Measurements from ENCODE around the gene MDN1.
"Not testable (repeated sequence)": the region's sequence is repeated elsewhere in the genome, so short reads cannot be mapped to it uniquely, and the experiment has no call there.

MDN1 gene

DNA sequence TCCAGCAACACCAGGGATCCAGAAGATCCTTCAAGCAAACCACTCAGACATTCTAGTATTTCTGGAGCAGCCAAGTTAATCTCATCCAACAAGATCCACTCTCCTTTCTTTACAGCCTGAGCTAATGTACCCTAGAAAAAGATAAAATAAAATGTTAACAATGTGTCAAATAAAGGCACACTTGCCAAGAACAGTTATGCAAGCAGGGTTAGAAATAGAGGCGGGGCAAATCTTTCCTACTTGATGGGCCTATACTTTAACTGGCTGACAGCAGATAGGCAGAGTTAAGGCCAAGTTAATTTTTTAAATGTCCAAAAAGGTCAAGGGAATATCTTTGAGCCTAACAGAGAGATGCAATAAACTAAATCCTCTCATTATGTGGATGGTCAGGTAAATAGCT is 60.8 kb downstream of the MDN1 start:
- Mint-ChIP-seq H3K4me1 (ENCODE audit: low read depth) (no peaks in the 10 kb centered on the region), H3K36me3 (peaks cover 22% of the 10 kb centered on the region), H3K4me3 (no peak overlapping the region), H3K27me3 (no peaks in the 10 kb centered on the region), H3K27ac (no peak overlapping the region), H3K9me3 (ENCODE audit: low read depth) (no peaks in the 10 kb centered on the region)

DNA sequence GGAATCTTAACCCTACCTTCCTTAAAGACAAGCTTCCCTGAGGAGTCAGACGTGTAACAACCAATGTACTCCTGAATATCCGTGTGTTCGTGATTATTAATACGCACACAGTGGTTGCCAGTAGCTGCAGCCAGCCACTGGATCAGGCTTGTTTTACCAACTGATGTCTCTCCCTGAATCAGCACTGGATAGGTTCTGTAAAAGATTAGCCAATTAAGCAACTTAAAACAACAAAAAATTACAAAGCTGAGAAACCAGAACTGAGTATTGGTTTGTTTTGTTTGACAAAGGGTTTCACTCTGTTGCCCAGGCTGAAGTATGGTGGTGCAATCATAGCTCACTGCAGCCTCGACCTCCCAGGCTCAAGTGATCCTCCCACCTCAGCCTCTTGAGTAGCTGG is 69.3 kb downstream of the MDN1 start:
- no peaks in the 10 kb centered on the region for H3K27me3 Mint-ChIP-seq
- peaks cover 18% of the 10 kb centered on the region for H3K36me3 Mint-ChIP-seq
- no peaks in the 10 kb centered on the region for H3K9me3 Mint-ChIP-seq (ENCODE audit: low read depth)
- no peak overlapping the region for H3K4me3 Mint-ChIP-seq
- H3K27ac Mint-ChIP-seq, result no peak overlapping the region
- no peaks in the 10 kb centered on the region for H3K4me1 Mint-ChIP-seq (ENCODE audit: low read depth)

DNA sequence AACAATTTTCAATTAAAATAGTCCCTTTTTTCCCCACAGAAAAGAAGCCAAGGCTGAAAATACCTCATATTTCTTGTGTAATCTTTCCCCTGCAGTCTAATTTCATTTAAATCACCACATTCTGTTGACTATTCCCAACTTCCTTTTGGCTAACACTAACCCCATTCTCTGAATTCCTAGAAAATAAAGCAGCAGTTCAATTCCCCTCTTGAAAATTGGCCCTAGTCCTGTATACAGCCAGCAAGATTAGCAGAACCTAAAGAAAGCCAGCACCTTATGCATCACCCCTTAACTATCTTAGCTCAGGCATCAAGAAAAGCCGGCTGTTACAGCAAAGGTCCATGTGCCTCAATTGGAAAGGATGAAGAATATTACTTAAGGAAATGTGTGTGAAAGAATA is 69.7 kb downstream of the MDN1 start:
- H3K4me1 Mint-ChIP-seq (ENCODE audit: low read depth), result no peaks in the 10 kb centered on the region
- no peaks in the 10 kb centered on the region for H3K9me3 Mint-ChIP-seq (ENCODE audit: low read depth)
- H3K27ac Mint-ChIP-seq, result no peak overlapping the region
- no peak overlapping the region for H3K4me3 Mint-ChIP-seq
- H3K27me3 Mint-ChIP-seq, result no peaks in the 10 kb centered on the region
- H3K36me3 Mint-ChIP-seq, result peaks cover 17% of the 10 kb centered on the region

DNA sequence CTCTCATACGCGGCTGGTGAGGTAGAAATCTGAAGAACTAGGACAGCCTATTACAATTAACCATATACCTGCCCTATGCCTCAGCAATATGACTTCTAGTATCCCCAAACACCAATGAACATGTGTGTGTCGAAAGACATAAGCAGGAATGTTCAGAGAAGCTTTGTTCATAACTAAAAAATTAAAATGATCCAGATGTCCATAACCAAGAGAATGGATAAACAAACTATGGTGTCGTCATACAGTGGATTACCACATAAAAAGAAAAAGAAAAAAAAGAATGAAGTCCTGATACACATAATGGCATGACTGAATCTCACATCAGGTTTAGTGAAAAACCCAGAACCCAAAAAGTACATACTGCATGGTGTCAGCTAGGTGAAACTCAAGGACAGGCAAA is 73.9 kb downstream of the MDN1 start:
- Mint-ChIP-seq H3K9me3 (ENCODE audit: low read depth) (no peaks in the 10 kb centered on the region), H3K36me3 (peaks cover 25% of the 10 kb centered on the region), H3K4me3 (no peak overlapping the region), H3K27ac (no peak overlapping the region), H3K4me1 (ENCODE audit: low read depth) (no peaks in the 10 kb centered on the region), H3K27me3 (no peaks in the 10 kb centered on the region)

DNA sequence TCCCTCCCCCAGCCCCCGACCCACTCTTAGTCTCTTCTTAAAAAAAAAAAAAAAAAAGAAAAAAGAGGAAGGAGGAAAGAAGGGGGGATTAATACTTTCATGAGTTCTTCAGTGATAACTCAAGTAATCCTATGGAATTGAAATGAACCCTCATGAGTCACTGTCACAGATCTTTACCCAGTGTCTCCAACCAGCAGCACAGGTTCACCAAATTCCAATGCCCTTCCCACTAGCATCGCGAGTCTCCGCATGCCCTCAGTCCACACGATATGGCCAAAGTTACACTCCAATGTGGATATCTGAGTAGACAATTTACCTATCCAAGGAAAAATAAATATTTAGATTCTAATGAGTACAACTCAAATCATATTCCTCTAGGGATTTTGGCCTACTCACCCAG is 74.5 kb downstream of the MDN1 start:
- H3K9me3 Mint-ChIP-seq (ENCODE audit: low read depth), result no peaks in the 10 kb centered on the region

DNA sequence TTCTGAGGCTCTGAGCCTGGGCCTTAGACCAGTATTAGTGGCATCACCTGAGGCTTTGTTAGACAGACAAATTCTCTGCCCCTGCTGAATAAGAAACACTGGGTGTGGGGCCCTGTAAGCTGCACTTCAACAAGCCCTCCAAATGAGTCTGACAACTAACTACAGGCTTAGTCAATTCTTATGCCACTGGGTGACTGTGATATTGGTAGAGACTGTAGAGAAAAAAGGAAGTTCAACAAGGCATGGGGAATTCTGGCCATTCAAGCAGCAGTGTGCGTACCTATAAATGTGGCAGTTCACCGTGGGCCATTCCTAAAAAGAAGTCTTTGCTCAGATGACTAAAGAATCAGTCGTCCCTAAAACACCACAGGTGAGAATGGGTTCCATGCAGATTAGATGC is 82.7 kb downstream of the MDN1 start:
- H3K9me3 Mint-ChIP-seq (ENCODE audit: low read depth), result no peaks in the 10 kb centered on the region
- H3K27ac Mint-ChIP-seq, result no peak overlapping the region
- H3K36me3 Mint-ChIP-seq, result peaks cover 23% of the 10 kb centered on the region
- no peak overlapping the region for H3K4me3 Mint-ChIP-seq
- no peaks in the 10 kb centered on the region for H3K27me3 Mint-ChIP-seq
- no peaks in the 10 kb centered on the region for H3K4me1 Mint-ChIP-seq (ENCODE audit: low read depth)

More for the DNA sequence above, 74.5 kb downstream of the MDN1 start:
- H3K4me3 Mint-ChIP-seq, result no peak overlapping the region
- H3K27ac Mint-ChIP-seq, result no peak overlapping the region
- H3K4me1 Mint-ChIP-seq (ENCODE audit: low read depth), result no peaks in the 10 kb centered on the region
- H3K27me3 Mint-ChIP-seq, result no peaks in the 10 kb centered on the region
- peaks cover 27% of the 10 kb centered on the region for H3K36me3 Mint-ChIP-seq

DNA sequence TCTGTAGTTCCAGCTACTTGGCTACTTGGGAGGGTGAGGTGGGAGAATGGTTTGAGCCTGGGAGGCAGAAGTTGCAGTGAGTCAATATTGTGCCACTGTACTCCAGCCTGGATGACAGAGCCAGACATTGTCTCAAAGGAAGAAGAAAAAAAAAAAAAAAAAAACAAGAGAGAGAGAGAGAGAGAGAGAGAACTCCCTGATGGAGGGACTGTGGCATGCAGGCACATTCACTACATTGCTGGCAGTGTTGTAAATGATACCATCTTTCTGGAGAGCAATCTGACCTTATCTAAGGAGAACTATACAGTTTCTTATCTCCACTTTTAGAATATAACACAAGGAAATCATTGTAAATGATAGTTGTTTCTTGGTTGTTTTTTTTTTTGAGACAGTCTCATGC is 85.1 kb downstream of the MDN1 start:
- no peaks in the 10 kb centered on the region for H3K9me3 Mint-ChIP-seq (ENCODE audit: low read depth)
- H3K27ac Mint-ChIP-seq, result peak overlapping the region; percentile 22
- H3K4me3 Mint-ChIP-seq, result no peak overlapping the region
- peaks cover 27% of the 10 kb centered on the region for H3K36me3 Mint-ChIP-seq
- no peaks in the 10 kb centered on the region for H3K4me1 Mint-ChIP-seq (ENCODE audit: low read depth)
- no peaks in the 10 kb centered on the region for H3K27me3 Mint-ChIP-seq

DNA sequence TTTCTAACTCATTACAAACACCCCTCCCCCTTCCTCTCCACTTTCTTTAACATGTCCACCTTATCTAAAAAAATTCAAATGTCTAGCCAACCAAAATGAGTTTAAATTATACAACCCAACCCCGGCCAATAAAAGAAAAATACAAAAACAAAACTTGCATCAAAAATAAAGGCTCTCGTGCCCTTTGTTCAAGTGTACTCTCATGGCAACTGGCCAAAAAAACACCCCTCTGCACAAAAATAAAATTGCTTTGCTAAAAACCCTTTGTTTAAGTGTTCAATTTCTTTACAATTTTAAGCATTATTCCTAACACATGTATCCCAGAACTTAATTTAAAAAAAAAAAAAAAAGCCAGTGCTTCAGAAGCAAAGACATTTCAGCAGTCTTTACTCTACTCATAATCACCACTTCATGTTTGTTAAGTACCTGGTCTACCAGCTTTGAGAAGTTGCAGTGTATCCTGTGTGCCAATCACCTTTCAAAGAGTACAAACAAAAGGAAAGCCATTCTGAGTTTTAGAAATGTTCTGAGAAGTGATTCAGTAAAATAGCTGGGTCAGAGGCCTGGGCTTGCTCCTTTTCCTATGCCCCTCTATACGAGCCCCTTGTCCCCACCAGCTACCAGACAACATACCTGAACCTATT is 87.5 kb downstream of the MDN1 start:
- Mint-ChIP-seq H3K9me3 (ENCODE audit: low read depth) (no peaks in the 10 kb centered on the region), H3K4me3 (no peak overlapping the region), H3K36me3 (peaks cover 22% of the 10 kb centered on the region), H3K27ac (no peak overlapping the region), H3K27me3 (no peaks in the 10 kb centered on the region), H3K4me1 (ENCODE audit: low read depth) (no peaks in the 10 kb centered on the region)

DNA sequence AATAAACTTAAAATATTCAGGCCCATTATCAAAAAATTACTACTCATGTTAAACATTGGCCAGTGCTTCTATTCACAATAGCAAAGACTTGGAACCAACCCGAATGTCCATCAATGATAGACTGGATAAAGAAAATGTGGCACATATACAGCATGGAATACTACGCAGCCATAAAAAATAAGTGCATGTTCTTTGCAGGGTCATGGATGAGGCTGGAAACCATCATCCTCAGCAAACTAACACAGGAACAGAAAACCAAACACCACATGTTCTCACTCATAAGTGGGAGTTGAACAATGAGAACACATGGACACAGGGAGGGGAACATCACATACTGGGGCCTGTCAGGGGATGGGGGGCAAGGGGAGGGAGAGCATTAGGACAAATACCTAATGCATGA is 88.3 kb downstream of the MDN1 start:
- H3K27me3 Mint-ChIP-seq; H3K4me1 Mint-ChIP-seq (ENCODE audit: low read depth); H3K4me3 Mint-ChIP-seq: not testable (repeated sequence)

DNA sequence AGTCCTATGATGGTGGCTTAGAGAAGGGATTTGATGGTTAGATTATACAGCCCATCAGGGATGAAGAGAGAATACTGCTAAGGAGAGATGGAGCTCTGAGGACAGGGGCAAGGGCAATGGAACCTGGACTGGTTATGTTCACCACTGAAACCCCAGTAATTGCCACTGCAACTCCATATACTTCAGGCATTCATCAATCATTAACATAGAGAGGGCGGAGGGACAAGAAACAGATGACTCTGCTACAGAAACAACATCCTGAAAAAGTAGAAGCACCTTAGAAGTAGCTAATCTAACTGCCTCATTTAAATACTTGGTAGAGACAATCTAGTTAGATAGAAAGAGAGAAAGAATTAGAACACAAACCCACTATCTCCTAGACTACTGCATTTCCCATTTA is 89.8 kb downstream of the MDN1 start:
- H3K9me3 Mint-ChIP-seq (ENCODE audit: low read depth), result no peaks in the 10 kb centered on the region
- H3K4me1 Mint-ChIP-seq (ENCODE audit: low read depth), result no peaks in the 10 kb centered on the region
- H3K4me3 Mint-ChIP-seq, result no peak overlapping the region
- H3K36me3 Mint-ChIP-seq, result peaks cover 26% of the 10 kb centered on the region
- no peaks in the 10 kb centered on the region for H3K27me3 Mint-ChIP-seq
- H3K27ac Mint-ChIP-seq, result no peak overlapping the region

More for the DNA sequence above, 88.3 kb downstream of the MDN1 start:
- not testable (repeated sequence) for H3K27ac Mint-ChIP-seq; H3K9me3 Mint-ChIP-seq (ENCODE audit: low read depth)
- H3K36me3 Mint-ChIP-seq, result peaks cover 26% of the 10 kb centered on the region

DNA sequence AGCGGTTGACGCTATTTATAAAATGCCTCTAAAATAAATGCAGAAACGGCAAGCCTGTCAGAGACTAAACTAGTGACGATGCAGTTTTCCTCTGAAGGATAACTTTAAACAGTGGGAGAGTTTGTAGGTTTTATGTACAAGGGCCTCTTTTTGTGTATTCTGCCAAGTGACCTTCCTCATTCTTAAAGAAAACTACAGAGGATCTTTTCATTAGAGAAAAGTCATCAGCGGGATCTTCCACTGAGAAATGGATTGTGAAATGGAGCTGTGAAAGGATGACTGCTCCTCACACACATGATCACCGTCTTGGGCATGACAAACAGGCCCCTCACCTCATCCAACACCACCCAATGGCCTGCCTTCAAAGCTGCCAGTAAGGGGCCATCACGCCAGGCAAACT is 92.1 kb downstream of the MDN1 start:
- Mint-ChIP-seq H3K9me3 (ENCODE audit: low read depth) (no peaks in the 10 kb centered on the region), H3K27me3 (no peaks in the 10 kb centered on the region), H3K27ac (peak overlapping the region; percentile 17), H3K4me3 (no peak overlapping the region), H3K4me1 (ENCODE audit: low read depth) (no peaks in the 10 kb centered on the region), H3K36me3 (peaks cover 26% of the 10 kb centered on the region)

DNA sequence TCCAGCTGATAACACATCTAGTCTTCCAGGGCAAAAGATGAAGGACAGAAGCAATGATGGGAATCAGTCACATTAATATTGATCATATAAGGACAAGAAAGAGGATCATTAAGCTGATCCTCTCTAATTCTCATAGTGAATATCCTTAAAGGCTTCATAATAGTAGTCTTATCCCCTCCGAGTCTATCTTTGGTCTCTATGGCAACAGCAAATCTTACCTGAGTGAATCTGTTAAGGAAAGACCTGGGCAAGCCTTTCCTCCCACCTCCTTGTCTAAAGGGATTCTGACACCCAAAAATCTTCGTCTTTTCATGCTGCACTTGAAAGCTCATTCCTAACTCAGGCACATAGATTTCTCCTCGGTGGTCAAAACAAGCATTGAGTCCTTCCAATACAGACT is 94.6 kb downstream of the MDN1 start:
- no peak overlapping the region for H3K4me3 Mint-ChIP-seq
- H3K36me3 Mint-ChIP-seq, result peaks cover 15% of the 10 kb centered on the region
- H3K27me3 Mint-ChIP-seq, result no peaks in the 10 kb centered on the region
- no peaks in the 10 kb centered on the region for H3K9me3 Mint-ChIP-seq (ENCODE audit: low read depth)
- H3K4me1 Mint-ChIP-seq (ENCODE audit: low read depth), result no peaks in the 10 kb centered on the region
- no peak overlapping the region for H3K27ac Mint-ChIP-seq

DNA sequence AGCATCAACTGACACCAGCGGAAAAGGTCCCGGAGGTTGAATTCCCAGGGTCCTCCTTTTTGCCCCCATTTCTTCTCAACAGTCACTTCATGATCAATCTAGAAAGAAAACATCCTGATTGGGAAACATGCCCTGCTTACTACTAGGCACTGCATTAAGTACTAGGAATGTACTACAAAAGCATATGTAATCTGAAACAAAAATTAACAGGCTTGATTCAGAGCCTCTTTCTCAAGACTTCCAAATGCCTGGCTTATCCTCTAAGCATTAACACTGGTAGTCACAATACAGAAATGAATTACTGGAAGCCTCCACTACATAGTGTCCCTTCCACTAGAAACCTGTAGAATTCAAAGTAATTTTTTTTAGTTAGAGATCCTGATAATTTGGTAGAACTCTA is 96.5 kb downstream of the MDN1 start:
- no peaks in the 10 kb centered on the region for H3K9me3 Mint-ChIP-seq (ENCODE audit: low read depth)
- no peaks in the 10 kb centered on the region for H3K4me1 Mint-ChIP-seq (ENCODE audit: low read depth)
- no peak overlapping the region for H3K27ac Mint-ChIP-seq
- no peak overlapping the region for H3K4me3 Mint-ChIP-seq
- H3K36me3 Mint-ChIP-seq, result peaks cover 13% of the 10 kb centered on the region
- H3K27me3 Mint-ChIP-seq, result no peaks in the 10 kb centered on the region

DNA sequence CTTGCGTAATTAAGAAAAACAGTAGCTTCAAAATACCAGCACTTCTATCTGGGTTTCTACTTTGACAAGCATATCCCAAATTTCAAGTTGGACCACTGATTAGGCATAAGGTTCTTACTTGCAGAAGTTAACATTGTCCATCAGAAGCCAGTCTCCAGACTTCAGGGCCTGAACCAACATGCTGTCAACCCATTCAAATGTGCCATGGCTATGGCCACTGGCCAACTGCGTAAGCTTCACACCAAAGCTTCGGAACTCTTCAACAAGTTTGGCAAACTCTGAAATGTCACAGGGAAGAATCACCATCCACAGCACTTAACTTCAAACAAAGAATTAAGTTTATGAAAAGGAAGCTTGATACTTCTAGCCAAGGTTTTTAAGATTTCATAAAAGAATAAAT is 103.1 kb downstream of the MDN1 start:
- no peak overlapping the region for H3K27ac Mint-ChIP-seq
- no peak overlapping the region for H3K4me3 Mint-ChIP-seq
- peaks cover 18% of the 10 kb centered on the region for H3K36me3 Mint-ChIP-seq
- no peaks in the 10 kb centered on the region for H3K4me1 Mint-ChIP-seq (ENCODE audit: low read depth)
- H3K9me3 Mint-ChIP-seq (ENCODE audit: low read depth), result no peaks in the 10 kb centered on the region
- H3K27me3 Mint-ChIP-seq, result no peaks in the 10 kb centered on the region

DNA sequence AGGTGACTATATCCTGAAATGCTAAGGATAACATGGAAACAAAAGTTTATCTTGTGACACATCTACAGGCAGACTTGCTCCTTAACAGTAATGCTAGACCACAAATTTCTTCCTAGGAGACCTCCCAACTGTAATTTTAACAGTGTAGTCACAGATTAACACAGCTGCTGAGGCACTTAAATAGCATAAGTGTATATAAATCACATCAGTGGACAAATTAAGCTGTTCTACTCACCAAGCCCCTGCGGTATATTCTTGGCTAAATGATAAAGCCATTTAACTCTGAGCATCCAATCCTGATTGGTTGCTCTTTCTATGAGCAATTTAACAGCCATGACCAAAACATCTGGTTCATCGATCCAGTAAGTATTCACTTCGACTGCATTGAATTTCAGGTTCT is 107.8 kb downstream of the MDN1 start:
- no peaks in the 10 kb centered on the region for H3K27me3 Mint-ChIP-seq
- no peaks in the 10 kb centered on the region for H3K9me3 Mint-ChIP-seq (ENCODE audit: low read depth)
- no peaks in the 10 kb centered on the region for H3K4me1 Mint-ChIP-seq (ENCODE audit: low read depth)
- H3K36me3 Mint-ChIP-seq, result peaks cover 27% of the 10 kb centered on the region
- no peak overlapping the region for H3K27ac Mint-ChIP-seq
- H3K4me3 Mint-ChIP-seq, result no peak overlapping the region

DNA sequence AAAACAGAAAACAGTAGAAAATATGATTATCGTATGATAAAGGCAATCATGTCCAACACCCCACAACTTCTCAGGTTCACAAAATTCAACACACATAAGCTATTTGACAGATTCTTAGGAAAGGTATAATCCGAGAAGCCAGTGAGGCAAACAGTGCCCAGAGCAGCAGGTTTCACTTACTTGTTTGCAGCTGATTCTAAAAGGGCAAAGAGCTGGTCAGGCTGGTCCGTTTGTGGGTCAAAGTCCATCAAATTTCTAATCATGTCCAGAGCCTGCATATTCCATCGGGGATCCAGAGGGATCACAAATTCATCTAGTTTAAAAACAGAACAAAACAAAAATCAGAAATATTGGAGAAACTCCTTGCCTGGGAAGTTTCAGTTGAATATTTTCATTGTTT is 111.3 kb downstream of the MDN1 start:
- Mint-ChIP-seq H3K36me3 (peaks cover 22% of the 10 kb centered on the region), H3K27ac (no peak overlapping the region), H3K4me3 (no peak overlapping the region), H3K4me1 (ENCODE audit: low read depth) (no peaks in the 10 kb centered on the region), H3K27me3 (no peaks in the 10 kb centered on the region), H3K9me3 (ENCODE audit: low read depth) (no peaks in the 10 kb centered on the region)

All from activated naive CD8-positive, alpha-beta T cell (primary cell).